SU-DHL-6 (cell line): Measurements from ENCODE around the gene GPI.

Experiments
- H2AFZ ChIP-seq: fragments of 200-600 bp; sonication (generic); 2 replicates; pipeline ENCODE4 v1.6.1; 2014; ENCODE audit warnings: low read depth, mild to moderate bottlenecking, moderate library complexity, mixed read lengths, antibody characterized with exemption, low read length; ENCODE audit not compliant: severe bottlenecking
- H3F3A ChIP-seq: fragments of 200-600 bp; shearing (Covaris generic); 2 replicates; pipeline ENCODE4 v1.6.0; 2016; ENCODE audit warnings: antibody characterized with exemption, mild to moderate bottlenecking; ENCODE audit not compliant: insufficient read depth
- H3K27ac ChIP-seq: fragments of 200-600 bp; sonication (generic); 2 replicates; pipeline ENCODE4 v1.5.1; 2016; ENCODE audit warnings: low read depth, mild to moderate bottlenecking, low read length, moderate library complexity, mixed read lengths
- H3K27me3 ChIP-seq: fragments of 200-600 bp; sonication (generic), shearing (Covaris generic); 2 replicates; pipeline ENCODE4 v1.6.0; 2014; ENCODE audit warnings: mild to moderate bottlenecking, low read length
- H3K36me3 ChIP-seq: fragments of 200-600 bp; sonication (generic); 2 replicates; pipeline ENCODE4 v1.6.1; 2014; ENCODE audit warnings: mild to moderate bottlenecking, low read length, mixed read lengths
- H3K4me2 ChIP-seq: fragments of 300-600, 200-600 bp; shearing (Covaris generic), sonication (generic); 2 replicates; pipeline ENCODE4 v1.6.0; 2014; ENCODE audit warnings: low read length, low read depth, mild to moderate bottlenecking; ENCODE audit not compliant: poor library complexity, severe bottlenecking
- H3K4me3 ChIP-seq: fragments of 200-600 bp; sonication (generic); 2 replicates; pipeline ENCODE4 v1.5.1; 2014; ENCODE audit warnings: antibody characterized with exemption, low read length, mild to moderate bottlenecking, mixed read lengths; ENCODE audit not compliant: insufficient read depth, poor library complexity, severe bottlenecking
- H3K79me2 ChIP-seq: fragments of 200-600 bp; sonication (generic); 2 replicates; pipeline ENCODE4 v1.6.1; 2014; ENCODE audit warnings: mild to moderate bottlenecking, low read length, moderate library complexity; ENCODE audit not compliant: insufficient read depth
- H3K9ac ChIP-seq: fragments of 200-600 bp; sonication (generic); 2 replicates; pipeline ENCODE4 v1.7.0; 2014; ENCODE audit warnings: mild to moderate bottlenecking, low read length
- H3K9me2 ChIP-seq: fragments of 200-600 bp; sonication (generic); replicated peaks from 2 replicates; pipeline ENCODE4 v1.6.1; 2014; ENCODE audit warnings: low read length; ENCODE audit not compliant: insufficient read depth
- H3K9me3 ChIP-seq: fragments of 200-600 bp; sonication (generic); 2 replicates; pipeline ENCODE4 v1.6.1; 2014; ENCODE audit warnings: low read length, mixed read lengths; ENCODE audit not compliant: insufficient read depth
- H4K20me1 ChIP-seq: fragments of 200-600 bp; sonication (generic); 2 replicates; pipeline ENCODE4 v1.6.1; 2014; ENCODE audit warnings: low read depth, mild to moderate bottlenecking, antibody characterized with exemption, low read length, moderate library complexity, mixed read lengths
- EZH2phosphoT487 ChIP-seq: fragments of 200-600 bp; sonication (generic), shearing (Covaris generic); conservative IDR thresholded peaks from 2 replicates; pipeline ENCODE4 v1.6.1; 2018; ENCODE audit warnings: mild to moderate bottlenecking, antibody characterized with exemption, low read length, moderate library complexity, mixed read lengths
- TF ChIP-seq, protein P1 (sequence below): fragments of 200-600 bp; sonication (generic); IDR thresholded peaks from one replicate; pipeline ENCODE4 v1.5.1; 2017; ENCODE audit warnings: antibody characterized with exemption, mild to moderate bottlenecking, low read length, moderate library complexity; ENCODE audit not compliant: insufficient read depth, poor library complexity, severe bottlenecking

Gene GPI

DNA sequence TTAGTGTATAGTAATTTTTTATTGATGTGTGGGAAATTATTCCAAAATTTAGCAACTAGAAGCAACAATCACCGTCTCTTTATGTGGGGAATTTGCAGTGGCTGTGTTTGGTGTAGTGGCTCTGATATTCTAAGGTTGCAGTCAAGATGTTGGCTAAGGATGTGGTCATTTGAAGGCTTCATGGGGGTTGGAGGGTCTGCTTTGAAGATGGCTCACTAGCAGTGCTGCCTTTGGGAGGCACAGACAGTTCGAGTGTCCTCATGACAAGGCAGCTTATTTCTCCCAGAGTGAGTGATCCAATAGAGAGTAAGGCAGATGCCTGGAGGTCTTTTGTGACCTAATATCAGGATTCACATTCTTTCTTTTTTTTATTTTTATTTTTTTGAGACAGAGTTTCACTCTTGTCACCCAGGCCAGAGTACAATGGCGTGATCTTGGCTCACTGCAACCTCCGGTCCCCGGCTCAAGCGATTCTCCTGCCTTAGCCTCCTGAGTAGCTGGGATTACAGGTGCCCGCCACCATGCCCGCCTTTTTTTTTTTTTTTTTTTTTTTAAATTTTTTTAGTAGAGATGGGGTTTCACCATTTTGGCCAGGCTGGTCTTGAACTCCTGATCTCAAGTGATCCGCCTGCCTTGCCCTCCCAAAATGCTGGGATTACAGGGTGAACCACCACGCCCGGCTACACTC lies 8.7 kb downstream of the GPI start:
- Histone ChIP-seq H3K27ac (no peak overlapping the region), H3K9me2 (no peaks in the 10 kb centered on the region), H2AFZ (no peak overlapping the region), H3K36me3 (peaks cover 14% of the 10 kb centered on the region), H3F3A (no peaks in the 10 kb centered on the region), H3K79me2 (peaks cover 18% of the 10 kb centered on the region; the same call in 1 of the 2 replicates), H3K9me3 (no peaks in the 10 kb centered on the region), H3K4me2 (no peak overlapping the region), H3K9ac (no peak overlapping the region), H3K27me3 (no peaks in the 10 kb centered on the region), H4K20me1 (no peaks in the 10 kb centered on the region), H3K4me3 (no peak overlapping the region)
- TF ChIP-seq, protein P1, sequence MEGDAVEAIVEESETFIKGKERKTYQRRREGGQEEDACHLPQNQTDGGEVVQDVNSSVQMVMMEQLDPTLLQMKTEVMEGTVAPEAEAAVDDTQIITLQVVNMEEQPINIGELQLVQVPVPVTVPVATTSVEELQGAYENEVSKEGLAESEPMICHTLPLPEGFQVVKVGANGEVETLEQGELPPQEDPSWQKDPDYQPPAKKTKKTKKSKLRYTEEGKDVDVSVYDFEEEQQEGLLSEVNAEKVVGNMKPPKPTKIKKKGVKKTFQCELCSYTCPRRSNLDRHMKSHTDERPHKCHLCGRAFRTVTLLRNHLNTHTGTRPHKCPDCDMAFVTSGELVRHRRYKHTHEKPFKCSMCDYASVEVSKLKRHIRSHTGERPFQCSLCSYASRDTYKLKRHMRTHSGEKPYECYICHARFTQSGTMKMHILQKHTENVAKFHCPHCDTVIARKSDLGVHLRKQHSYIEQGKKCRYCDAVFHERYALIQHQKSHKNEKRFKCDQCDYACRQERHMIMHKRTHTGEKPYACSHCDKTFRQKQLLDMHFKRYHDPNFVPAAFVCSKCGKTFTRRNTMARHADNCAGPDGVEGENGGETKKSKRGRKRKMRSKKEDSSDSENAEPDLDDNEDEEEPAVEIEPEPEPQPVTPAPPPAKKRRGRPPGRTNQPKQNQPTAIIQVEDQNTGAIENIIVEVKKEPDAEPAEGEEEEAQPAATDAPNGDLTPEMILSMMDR: no peak
- TF ChIP-seq EZH2phosphoT487: no peak

DNA sequence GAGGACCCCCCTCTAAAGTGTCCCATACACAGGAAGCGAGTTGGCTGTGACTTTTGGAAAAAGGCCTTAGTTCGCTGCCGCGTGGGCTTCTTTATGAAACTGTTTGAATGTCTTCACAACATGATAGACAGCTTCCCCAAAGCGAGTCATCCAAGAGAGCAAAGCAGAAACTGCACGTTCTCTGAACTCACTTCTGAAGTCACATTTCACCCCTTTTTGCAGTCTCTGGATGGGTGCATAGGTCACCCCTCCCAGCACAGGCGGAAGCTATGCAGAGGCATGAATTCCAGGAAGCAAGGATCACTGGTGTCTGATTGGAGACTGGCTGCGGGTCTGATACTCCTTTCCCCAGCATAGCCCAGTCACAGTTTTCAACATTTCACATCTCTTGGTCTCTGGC lies 10.6 kb downstream of the GPI start:
- Histone ChIP-seq H3F3A (no peaks in the 10 kb centered on the region), H3K9me2 (no peaks in the 10 kb centered on the region), H3K27ac (no peak overlapping the region), H3K79me2 (peaks cover 16% of the 10 kb centered on the region; the same call in 1 of the 2 replicates), H3K4me2 (no peak overlapping the region), H3K36me3 (peaks cover 10% of the 10 kb centered on the region), H2AFZ (no peak overlapping the region), H4K20me1 (no peaks in the 10 kb centered on the region), H3K9ac (no peak overlapping the region), H3K9me3 (no peaks in the 10 kb centered on the region), H3K27me3 (no peaks in the 10 kb centered on the region), H3K4me3 (no peak overlapping the region)
- TF ChIP-seq, protein P1: no peak
- TF ChIP-seq EZH2phosphoT487: no peak

DNA sequence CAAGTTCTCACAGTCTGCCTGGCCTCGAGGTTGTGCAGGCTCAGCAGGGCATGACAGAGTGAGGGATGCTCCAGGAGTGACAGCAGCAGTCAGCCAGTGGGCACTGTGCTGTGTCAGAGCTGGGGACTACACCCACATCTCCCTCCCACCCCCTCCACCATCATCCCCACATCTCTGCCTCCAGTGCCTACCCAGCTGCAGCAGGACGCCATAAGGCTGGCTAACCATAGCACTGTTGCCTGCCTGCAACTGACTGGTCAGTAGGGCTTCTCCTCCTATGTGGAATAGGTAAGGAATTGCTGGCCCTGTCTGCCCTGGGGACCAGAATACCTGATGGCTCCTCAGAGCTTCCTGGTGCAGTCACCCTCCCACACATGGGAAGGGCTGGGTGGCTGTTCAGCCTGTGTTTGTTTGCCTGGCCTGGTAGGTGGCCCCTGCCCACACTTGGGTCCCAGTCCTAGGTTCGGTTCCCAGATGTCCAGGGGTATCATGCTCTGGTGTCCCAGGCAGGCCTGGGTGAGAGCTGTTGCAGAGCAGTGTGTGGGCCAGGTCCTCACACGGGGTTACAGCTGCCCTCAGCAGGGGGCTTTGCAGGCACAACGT lies 15.7 kb downstream of the GPI start:
- TF ChIP-seq, protein P1: no peak
- 0 out of 2 replicates have a peak, but pooled peaks cover under 1% of the 10 kb centered on the region for H3K79me2 ChIP-seq
- H3K9me2 ChIP-seq: no peaks in the 10 kb centered on the region
- H3K9ac ChIP-seq: no peak overlapping the region
- no peak overlapping the region for H2AFZ ChIP-seq
- no peaks in the 10 kb centered on the region for H3K27me3 ChIP-seq
- H4K20me1 ChIP-seq: no peaks in the 10 kb centered on the region
- no peak overlapping the region for H3K27ac ChIP-seq
- H3K4me2 ChIP-seq: no peak overlapping the region
- H3K9me3 ChIP-seq: no peaks in the 10 kb centered on the region
- peaks cover 13% of the 10 kb centered on the region for H3K36me3 ChIP-seq
- H3K4me3 ChIP-seq: no peak overlapping the region
- no peaks in the 10 kb centered on the region for H3F3A ChIP-seq
